Right lobe of liver (tissue), 6 donors: ENCODE data around the gene SSR4. TPM values are rescaled to one million over a fixed set of nuclear protein-coding genes. Genes with fewer than 3 reads are reported as not detected.
"Not testable (repeated sequence)": the region's sequence is repeated elsewhere in the genome, so short reads cannot be mapped to it uniquely, and the experiment has no call there.

Experiments
- ATAC-seq, 4 donors: fragments of 200-7000 bp; cut with Tn5 transposase; one replicate each; pipeline ENCODE4 v1.9.1; 2020; ENCODE audit warnings: mild to moderate bottlenecking in 4 of 4, moderate library complexity in 4 of 4
- DNase-seq, 3 donors: peaks; one replicate each; pipeline ENCODE4 v3.0.0-alpha.2; 2020
- H3K27ac ChIP-seq, 3 donors: fragments of 200-600 bp; one replicate each; pipeline ENCODE4 v1.8.0; 2022
- H3K27me3 ChIP-seq, 2 donors: fragments of 200-600 bp; one replicate each; pipeline ENCODE4 v1.8.0; 2022
- H3K36me3 ChIP-seq, 4 donors: fragments of 200-600 bp; sonication (generic) in 1 of 4; one replicate each; pipeline versions ENCODE4 v1.5.1 to v1.8.0; 2017 to 2022; ENCODE audit warnings: control low read depth in 1 of 4
- H3K4me1 ChIP-seq, 4 donors: fragments of 200-600 bp; sonication (generic) in 1 of 4; one replicate each; pipeline versions ENCODE4 v1.5.1 to v1.8.0; 2017 to 2022; ENCODE audit warnings: control low read depth in 1 of 4
- H3K4me3 ChIP-seq, 3 donors: fragments of 200-600 bp; one replicate each; pipeline ENCODE4 v1.8.0; 2022
- H3K9me3 ChIP-seq, 4 donors: fragments of 200-600 bp; sonication (generic) in 1 of 4; one replicate each; pipeline versions ENCODE4 v1.5.1 to v1.8.0; 2017 to 2022; ENCODE audit warnings: control low read depth in 1 of 4
- POLR2A ChIP-seq: fragments of 450-650 bp; IDR thresholded peaks from one replicate; pipeline ENCODE4 v1.6.1; 2017; ENCODE audit warnings: antibody characterized with exemption, mild to moderate bottlenecking
- WGBS: methylation state at CpG from one replicate; pipeline ENCODE4 v1.1.6; 2018; ENCODE audit warnings: low coverage, low lambda C conversion rate; ENCODE audit not compliant: insufficient coverage; ENCODE audit errors: missing lambda C conversion rate; 5-methylcytosine and 5-hydroxymethylcytosine counted together
- intact Hi-C, 2 donors: fragments of 100-400 bp; cut with DNase I; formaldehyde crosslinking; loops; one replicate each; pipeline versions ENCODE4 v1.11.2 to v1.14.1; 2022
- long read RNA-seq: library from polyadenylated mRNA; unstranded; transcript quantifications from one replicate; pipeline ENCODE4 v2.0.0, GENCODE V29; 2019
- total RNA-seq, 6 experiments: library from RNA; depleted of rRNA in 2 of 6; stranded (reverse); fragments of >200 nt in 2 of 6; fragmentation: NEBNext Ultra II Directional in 3 of 6; extraction: Animal tissue kit (Norgen Biotek cat#: 25700) in 3 of 6; gene quantifications; one replicate each; pipeline versions ENCODE4 v1.1.0 to v1.2.4, GENCODE V29; 2016 to 2023
- TF ChIP-seq, protein P1 (sequence below), 4 donors: fragments of 200-600 bp in 3 of 4; fragments of 450-650 bp in 1 of 4; IDR thresholded peaks; one replicate each; pipeline versions ENCODE4 v1.5.1 to v1.8.0; 2016 to 2022; ENCODE audit warnings: antibody characterized with exemption in 4 of 4, mild to moderate bottlenecking in 2 of 4
- donor health status: DM: no; HTN: yes; CAD: no.
- donor health status: DM: no; HTN: no; CAD: no.
- donor health status: DM: no; HTN: no; CAD: no.
- donor health status: DM: no; HTN: yes; CAD: no.
- donor health status: DM: no; HTN: yes; CAD: no.

The SSR4 gene
- total RNA-seq, result 100 to 1,000 TPM; 150 to 221 (median 205) TPM
- long read RNA-seq, transcript SSR4-203 (6 exons, 643 nt), result major isoform, 146 of 158 reads
- long read RNA-seq, partial matches to known transcripts, result 4 of 158 reads
- long read RNA-seq, other reads (novel, unspliced or antisense), result 2 of 158 reads

- ATAC-seq, result peak; percentile 92 to 94 (median 94)
- Histone ChIP-seq H3K9me3 (no peaks in the 10 kb centered on the region), H3K36me3 (no peaks in the 10 kb centered on the region), H3K4me1 (no peaks in the 10 kb centered on the region), H3K4me3 (peak within 1 kb of the TSS; percentile 62 to 78 (median 62)), H3K27me3 (no peaks in the 10 kb centered on the region), H3K27ac (peak within 1 kb of the TSS; percentile 69 to 92 (median 89))
- 18% methylated on average over 25 of the region's 92 CpGs for WGBS
- intact Hi-C loops, result no loop called here
- peak; percentile 91 to 95 (median 92) for DNase-seq
- TF ChIP-seq, protein P1, sequence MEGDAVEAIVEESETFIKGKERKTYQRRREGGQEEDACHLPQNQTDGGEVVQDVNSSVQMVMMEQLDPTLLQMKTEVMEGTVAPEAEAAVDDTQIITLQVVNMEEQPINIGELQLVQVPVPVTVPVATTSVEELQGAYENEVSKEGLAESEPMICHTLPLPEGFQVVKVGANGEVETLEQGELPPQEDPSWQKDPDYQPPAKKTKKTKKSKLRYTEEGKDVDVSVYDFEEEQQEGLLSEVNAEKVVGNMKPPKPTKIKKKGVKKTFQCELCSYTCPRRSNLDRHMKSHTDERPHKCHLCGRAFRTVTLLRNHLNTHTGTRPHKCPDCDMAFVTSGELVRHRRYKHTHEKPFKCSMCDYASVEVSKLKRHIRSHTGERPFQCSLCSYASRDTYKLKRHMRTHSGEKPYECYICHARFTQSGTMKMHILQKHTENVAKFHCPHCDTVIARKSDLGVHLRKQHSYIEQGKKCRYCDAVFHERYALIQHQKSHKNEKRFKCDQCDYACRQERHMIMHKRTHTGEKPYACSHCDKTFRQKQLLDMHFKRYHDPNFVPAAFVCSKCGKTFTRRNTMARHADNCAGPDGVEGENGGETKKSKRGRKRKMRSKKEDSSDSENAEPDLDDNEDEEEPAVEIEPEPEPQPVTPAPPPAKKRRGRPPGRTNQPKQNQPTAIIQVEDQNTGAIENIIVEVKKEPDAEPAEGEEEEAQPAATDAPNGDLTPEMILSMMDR (IDR thresholded peaks at IDR 0.05), result peak in 3 of 4 donors; percentile 14 to 29 (median 22)
- peak; percentile 59 for TF ChIP-seq POLR2A
Observed at GRCh38 chrX:153794018-153794896, at the start of gene SSR4, which contains the start of gene IDH3G. Gene SSR4, plus strand, starts transcription at chrX:153794668. Its CDS starts 20 bp downstream, at chrX:153794688. Gene IDH3G, minus strand, starts transcription at chrX:153794375. Its CDS starts 49 bp downstream, at chrX:153794326.

GRCh38 chrX:153745067-153745433 is 49.4 kb upstream of the SSR4 start:
- H3K27ac ChIP-seq, H3K9me3 ChIP-seq, H3K4me3 ChIP-seq, H3K36me3 ChIP-seq, DNase-seq, intact Hi-C loops, H3K4me1 ChIP-seq, H3K27me3 ChIP-seq, ATAC-seq: not testable (repeated sequence)
- WGBS, result 43% methylated on average over 6 of the region's 12 CpGs

GRCh38 chrX:153746359-153746758 is 48.1 kb upstream of the SSR4 start:
- no peak for ATAC-seq
- Histone ChIP-seq H3K36me3 (no peaks in the 10 kb centered on the region), H3K27me3 (no peaks in the 10 kb centered on the region), H3K27ac (no peak overlapping the region), H3K9me3 (no peaks in the 10 kb centered on the region), H3K4me3 (no peak overlapping the region), H3K4me1 (no peaks in the 10 kb centered on the region)
- TF ChIP-seq POLR2A, result no peak
- TF ChIP-seq, protein P1 (IDR thresholded peaks at IDR 0.05), result no peak
- WGBS, result 44% methylated on average over 3 of the region's 3 CpGs
- DNase-seq, result no peak
- intact Hi-C loops, result no loop called here

GRCh38 chrX:153746991-153747390 is 47.5 kb upstream of the SSR4 start:
- H3K4me1 ChIP-seq, H3K36me3 ChIP-seq, DNase-seq, H3K9me3 ChIP-seq, H3K4me3 ChIP-seq, ATAC-seq, intact Hi-C loops, H3K27me3 ChIP-seq, H3K27ac ChIP-seq: not testable (repeated sequence)
- WGBS, result 30% methylated on average over 3 of the region's 6 CpGs

DNA sequence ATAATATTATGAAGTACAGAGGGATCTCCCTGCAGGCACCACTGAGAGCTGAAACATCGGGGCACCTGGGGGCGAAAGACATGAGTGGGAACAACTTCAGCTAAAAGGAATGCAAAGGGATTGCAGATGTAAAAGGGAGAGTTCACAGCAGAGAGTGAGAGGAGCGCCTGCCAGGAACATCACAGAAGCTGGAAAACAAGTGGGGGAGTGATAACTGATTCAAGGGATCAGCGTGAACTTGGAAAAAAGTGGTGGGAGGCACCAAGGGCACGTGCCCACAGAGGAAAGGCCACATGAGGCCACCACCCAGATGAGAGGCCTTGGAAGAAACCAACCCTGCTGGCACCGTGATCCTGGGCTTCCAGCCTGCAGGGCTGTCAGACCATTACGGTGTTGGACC is 45.5 kb upstream of the SSR4 start:
- ATAC-seq, H3K27ac ChIP-seq, DNase-seq, H3K27me3 ChIP-seq, intact Hi-C loops, H3K4me1 ChIP-seq, H3K9me3 ChIP-seq, H3K4me3 ChIP-seq, H3K36me3 ChIP-seq: not testable (repeated sequence)
- 70% methylated on average over 5 of the region's 7 CpGs for WGBS
